Right ventricle myocardium inferior (tissue), 1 donor: Measurements from ENCODE around the gene COPB1. TPM values are rescaled to one million over a fixed set of nuclear protein-coding genes. Genes with fewer than 3 reads are reported as not detected.

ENCODE experiments used
- ATAC-seq: fragments of 200-7000 bp; cut with Tn5 transposase; one replicate; pipeline ENCODE4 v1.9.1; 2020; ENCODE audit warnings: mild to moderate bottlenecking, moderate library complexity
- DNase-seq: peaks from one replicate; pipeline ENCODE4 v3.0.0; 2021; ENCODE audit errors: missing footprints
- intact Hi-C: fragments of 100-400 bp; cut with DNase I; formaldehyde crosslinking; loops from one replicate; pipeline ENCODE4 v1.11.0; 2022
- total RNA-seq: library from RNA; stranded (reverse); fragmentation: NEBNext Ultra II Directional; extraction: Animal tissue kit (Norgen Biotek cat#: 25700); gene quantifications from one replicate; pipeline ENCODE4 v1.2.1, GENCODE V29; 2021
- donor health status: DM: no; HTN: yes; CAD: no; lungs with severe emphysema.

Gene COPB1
- total RNA-seq, 1 donor from 2014 or later = 42.1 TPM

- ATAC-seq = no peak
- no peak for DNase-seq
- intact Hi-C loops = no loop called here
Measured at GRCh38 chr11:14446701-14447169, 52.9 kb downstream of the COPB1 start.

- intact Hi-C loops = no loop called here
- DNase-seq (no peak), ATAC-seq (peak; percentile 23)
Measured at GRCh38 chr11:14445542-14446530, 53.8 kb downstream of the COPB1 start.

GRCh38 chr11:14444441-14445189, 55.0 kb downstream of the COPB1 start:
- DNase-seq = no peak
- intact Hi-C loops = no loop called here
- no peak for ATAC-seq

GRCh38 chr11:14443638-14444037, 56.0 kb downstream of the COPB1 start:
- no peak for ATAC-seq
- intact Hi-C loops = no loop called here
- DNase-seq = no peak

GRCh38 chr11:14435717-14436512, 63.7 kb downstream of the COPB1 start:
- ATAC-seq = no peak
- DNase-seq = no peak
- intact Hi-C loops = no loop called here

- ATAC-seq (no peak), DNase-seq (no peak)
- intact Hi-C loops = no loop called here
Measured at GRCh38 chr11:14425621-14426020, 74.0 kb downstream of the COPB1 start.

GRCh38 chr11:14424096-14424495, 75.5 kb downstream of the COPB1 start:
- ATAC-seq (no peak), DNase-seq (no peak)
- intact Hi-C loops = no loop called here

- intact Hi-C loops = loop anchor here (2.0 kb wide), 1 partner anchor 39 kb away; no protein-coding TSS in a partner anchor
- ATAC-seq = no peak
- DNase-seq = no peak
Measured at GRCh38 chr11:14423633-14424032, 76.0 kb downstream of the COPB1 start.

GRCh38 chr11:14422814-14423182, 76.8 kb downstream of the COPB1 start:
- ATAC-seq (no peak), DNase-seq (no peak)
- intact Hi-C loops = loop anchor here (2.0 kb wide), 1 partner anchor 38 kb away; no protein-coding TSS in a partner anchor

- ATAC-seq (peak; percentile 99), DNase-seq (peak; percentile 86)
- intact Hi-C loops = loop anchor here (2.0 kb wide), 1 partner anchor 37 kb away; no protein-coding TSS in a partner anchor
Measured at GRCh38 chr11:14422052-14422813, 77.4 kb downstream of the COPB1 start.

GRCh38 chr11:14420223-14420622, 79.4 kb downstream of the COPB1 start:
- peak; percentile 32 for DNase-seq
- intact Hi-C loops = no loop called here
- no peak for ATAC-seq

GRCh38 chr11:14418801-14419417, 80.7 kb downstream of the COPB1 start:
- no peak for ATAC-seq
- DNase-seq = no peak
- intact Hi-C loops = no loop called here

GRCh38 chr11:14417617-14418374, 81.8 kb downstream of the COPB1 start:
- DNase-seq (no peak), ATAC-seq (no peak)
- intact Hi-C loops = no loop called here

- intact Hi-C loops = no loop called here
- DNase-seq (no peak), ATAC-seq (no peak)
Measured at GRCh38 chr11:14417186-14417585, 82.4 kb downstream of the COPB1 start.

- intact Hi-C loops = no loop called here
- no peak for DNase-seq
- ATAC-seq = no peak
Measured at GRCh38 chr11:14414470-14415461, 84.8 kb downstream of the COPB1 start.
